ENCODE measurements around the gene ADGRG3.

The ADGRG3 gene

DNA sequence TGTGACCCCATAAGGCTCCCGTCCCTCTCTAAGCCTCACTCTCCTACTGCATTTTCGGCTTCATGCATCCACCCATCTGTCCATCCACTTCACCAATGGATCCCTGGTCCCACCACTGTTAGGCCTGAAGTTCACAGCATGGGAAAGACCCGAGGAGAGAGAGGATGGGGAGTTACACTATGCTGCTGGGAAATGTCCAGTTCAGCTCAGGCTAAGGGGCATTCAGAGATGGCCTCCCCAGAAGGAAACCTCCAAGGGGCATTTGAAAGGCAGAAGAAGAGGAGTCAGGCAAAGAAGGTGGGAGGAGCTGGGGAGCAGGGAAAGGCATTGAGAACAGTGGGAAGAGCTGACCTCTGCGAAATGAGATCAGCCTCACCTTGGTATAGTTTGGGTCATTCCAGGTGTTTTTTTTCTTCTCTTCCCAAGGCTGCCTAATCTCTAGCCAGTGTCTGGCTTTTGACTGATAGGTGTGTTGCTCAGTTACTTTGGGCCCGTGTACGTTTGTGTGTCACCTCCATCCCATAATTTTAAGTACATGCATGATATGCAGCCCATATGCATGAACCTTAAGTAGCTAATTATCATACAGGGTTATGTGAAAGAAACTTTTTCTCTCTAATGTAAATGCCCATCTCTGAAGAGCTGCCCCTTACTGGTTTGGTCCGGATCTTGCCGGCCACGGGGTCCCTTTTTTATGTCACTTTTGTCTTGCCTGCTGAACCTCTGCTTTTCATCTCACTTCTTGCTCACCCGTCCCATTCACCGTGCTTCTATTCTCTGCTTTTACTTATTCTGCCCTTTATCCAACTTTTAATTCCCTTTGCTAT is 14.9 kb downstream of the ADGRG3 start:
- H3K79me2 ChIP-seq (ENCODE audit: low read length): no peaks in the 10 kb centered on the region
- H3K27me3 ChIP-seq (ENCODE audit: low read depth, low read length): peaks cover 19% of the 10 kb centered on the region; the same call in 1 of the 2 replicates
- H2AFZ ChIP-seq (ENCODE audit: low read depth, low read length): no peak overlapping the region
- H3K4me3 ChIP-seq (ENCODE audit: low read length): no peak overlapping the region
- no peak overlapping the region for H3K9ac ChIP-seq (ENCODE audit: low read length)
- TF ChIP-seq EZH2phosphoT487 (IDR thresholded peaks at IDR 0.05; ENCODE audit: low read depth): no peak
- TF ChIP-seq, protein P1, sequence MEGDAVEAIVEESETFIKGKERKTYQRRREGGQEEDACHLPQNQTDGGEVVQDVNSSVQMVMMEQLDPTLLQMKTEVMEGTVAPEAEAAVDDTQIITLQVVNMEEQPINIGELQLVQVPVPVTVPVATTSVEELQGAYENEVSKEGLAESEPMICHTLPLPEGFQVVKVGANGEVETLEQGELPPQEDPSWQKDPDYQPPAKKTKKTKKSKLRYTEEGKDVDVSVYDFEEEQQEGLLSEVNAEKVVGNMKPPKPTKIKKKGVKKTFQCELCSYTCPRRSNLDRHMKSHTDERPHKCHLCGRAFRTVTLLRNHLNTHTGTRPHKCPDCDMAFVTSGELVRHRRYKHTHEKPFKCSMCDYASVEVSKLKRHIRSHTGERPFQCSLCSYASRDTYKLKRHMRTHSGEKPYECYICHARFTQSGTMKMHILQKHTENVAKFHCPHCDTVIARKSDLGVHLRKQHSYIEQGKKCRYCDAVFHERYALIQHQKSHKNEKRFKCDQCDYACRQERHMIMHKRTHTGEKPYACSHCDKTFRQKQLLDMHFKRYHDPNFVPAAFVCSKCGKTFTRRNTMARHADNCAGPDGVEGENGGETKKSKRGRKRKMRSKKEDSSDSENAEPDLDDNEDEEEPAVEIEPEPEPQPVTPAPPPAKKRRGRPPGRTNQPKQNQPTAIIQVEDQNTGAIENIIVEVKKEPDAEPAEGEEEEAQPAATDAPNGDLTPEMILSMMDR (IDR thresholded peaks at IDR 0.05; ENCODE audit: low read depth, low read length): no peak
- no peak overlapping the region for H3K4me2 ChIP-seq (ENCODE audit: low read length)
- H3K27ac ChIP-seq (ENCODE audit: low read length): no peak overlapping the region
- H3K9me3 ChIP-seq (ENCODE audit: insufficient read depth, low read length): no peaks in the 10 kb centered on the region
- H3K36me3 ChIP-seq (replicated peaks; ENCODE audit: low read depth, low read length): no peaks in the 10 kb centered on the region
- H4K20me1 ChIP-seq (ENCODE audit: insufficient read depth, low read length): no peaks in the 10 kb centered on the region
- peaks cover 4% of the 10 kb centered on the region; the same call in 1 of the 2 replicates for H3K4me1 ChIP-seq (ENCODE audit: low read length)

GRCh38 chr16:57683636-57684545 is 15.8 kb downstream of the ADGRG3 start:
- Histone ChIP-seq H3K9me3 (ENCODE audit: insufficient read depth, low read length) (no peaks in the 10 kb centered on the region), H2AFZ (ENCODE audit: low read depth, low read length) (no peak overlapping the region), H4K20me1 (ENCODE audit: insufficient read depth, low read length) (no peaks in the 10 kb centered on the region), H3K79me2 (ENCODE audit: low read length) (no peaks in the 10 kb centered on the region), H3K27me3 (ENCODE audit: low read depth, low read length) (0 out of 2 replicates have a peak, but pooled peaks cover 11% of the 10 kb centered on the region), H3K4me1 (ENCODE audit: low read length) (peaks cover 4% of the 10 kb centered on the region; the same call in 1 of the 2 replicates), H3K4me3 (ENCODE audit: low read length) (no peak overlapping the region), H3K9ac (ENCODE audit: low read length) (no peak overlapping the region), H3K36me3 (replicated peaks; ENCODE audit: low read depth, low read length) (no peaks in the 10 kb centered on the region), H3K4me2 (ENCODE audit: low read length) (no peak overlapping the region), H3K27ac (ENCODE audit: low read length) (no peak overlapping the region)
- TF ChIP-seq EZH2phosphoT487 (IDR thresholded peaks at IDR 0.05; ENCODE audit: low read depth): no peak
- TF ChIP-seq, protein P1 (IDR thresholded peaks at IDR 0.05; ENCODE audit: low read depth, low read length): no peak

- H3K4me1 ChIP-seq (ENCODE audit: low read length): no peaks in the 10 kb centered on the region
- no peak overlapping the region for H2AFZ ChIP-seq (ENCODE audit: low read depth, low read length)
- H3K27me3 ChIP-seq (ENCODE audit: low read depth, low read length): 0 out of 2 replicates have a peak, but pooled peaks cover 11% of the 10 kb centered on the region
- H4K20me1 ChIP-seq (ENCODE audit: insufficient read depth, low read length): no peaks in the 10 kb centered on the region
- no peaks in the 10 kb centered on the region for H3K36me3 ChIP-seq (replicated peaks; ENCODE audit: low read depth, low read length)
- H3K79me2 ChIP-seq (ENCODE audit: low read length): no peaks in the 10 kb centered on the region
- no peak overlapping the region for H3K27ac ChIP-seq (ENCODE audit: low read length)
- no peak overlapping the region for H3K4me2 ChIP-seq (ENCODE audit: low read length)
- no peak overlapping the region for H3K9ac ChIP-seq (ENCODE audit: low read length)
- TF ChIP-seq EZH2phosphoT487 (IDR thresholded peaks at IDR 0.05; ENCODE audit: low read depth): no peak
- TF ChIP-seq, protein P1 (IDR thresholded peaks at IDR 0.05; ENCODE audit: low read depth, low read length): no peak
- no peaks in the 10 kb centered on the region for H3K9me3 ChIP-seq (ENCODE audit: insufficient read depth, low read length)
- H3K4me3 ChIP-seq (ENCODE audit: low read length): no peak overlapping the region
Observed at GRCh38 chr16:57684626-57685358, 16.7 kb downstream of the ADGRG3 start.
